Neuronal stem cell (in vitro differentiated cells): ENCODE measurements around the gene NGEF.

Experiments used
- DNase-seq: peaks from one replicate; pipeline ENCODE4 v3.0.0-alpha.2; 2013; ENCODE audit warnings: low spot score
- H2AFZ ChIP-seq: one replicate; pipeline ENCODE4 v1.6.1; 2013; ENCODE audit warnings: mild to moderate bottlenecking, low read length, inconsistent platforms
- H2AK5ac ChIP-seq: 2 replicates; pipeline ENCODE4 v1.6.1; 2013; ENCODE audit warnings: low read depth, mild to moderate bottlenecking, inconsistent platforms, low read length, moderate library complexity, mixed read lengths
- H2BK120ac ChIP-seq: 2 replicates; pipeline ENCODE4 v1.6.1; 2013; ENCODE audit warnings: low read depth, mild to moderate bottlenecking, inconsistent platforms, low read length, moderate library complexity, mixed read lengths
- H2BK12ac ChIP-seq: one replicate; pipeline ENCODE4 v1.6.1; 2013; ENCODE audit warnings: low read length, inconsistent platforms
- H2BK15ac ChIP-seq: 2 replicates; pipeline ENCODE4 v1.6.1; 2013; ENCODE audit warnings: mild to moderate bottlenecking, low read length, inconsistent platforms, mixed read lengths
- H2BK5ac ChIP-seq: one replicate; pipeline ENCODE4 v1.6.1; 2013; ENCODE audit warnings: inconsistent platforms, mild to moderate bottlenecking, low read length, moderate library complexity
- H3K14ac ChIP-seq: one replicate; pipeline ENCODE4 v1.6.1; 2013; ENCODE audit warnings: low read length, inconsistent platforms
- H3K18ac ChIP-seq: 2 replicates; pipeline ENCODE4 v1.6.1; 2013; ENCODE audit warnings: low read length, inconsistent platforms
- H3K23ac ChIP-seq: 2 replicates; pipeline ENCODE4 v1.6.1; 2013; ENCODE audit warnings: low read depth, mild to moderate bottlenecking, mixed read lengths, low read length, inconsistent platforms; ENCODE audit not compliant: poor library complexity
- H3K27ac ChIP-seq: replicated peaks from 3 replicates; pipeline ENCODE4 v1.5.1; 2013; ENCODE audit warnings: low read length, inconsistent platforms
- H3K27me3 ChIP-seq, 3 experiments: 2 replicates each; pipeline ENCODE4 v1.6.1; 2013; ENCODE audit warnings: low read length in 3 of 3, mild to moderate bottlenecking in 2 of 3, inconsistent platforms in 1 of 3, low read depth in 1 of 3, mixed read lengths in 1 of 3, moderate library complexity in 1 of 3; ENCODE audit not compliant: control insufficient read depth in 3 of 3, insufficient read depth in 3 of 3
- H3K36me3 ChIP-seq, 2 donors: replicated peaks in 1 of 2; 2 replicates each; pipeline ENCODE4 v1.6.1; 2013; ENCODE audit warnings: low read length in 2 of 2; ENCODE audit not compliant: control insufficient read depth in 2 of 2, insufficient read depth in 2 of 2
- H3K4ac ChIP-seq: 2 replicates; pipeline ENCODE4 v1.6.1; 2013; ENCODE audit warnings: inconsistent platforms, mild to moderate bottlenecking, low read length, moderate library complexity
- H3K4me1 ChIP-seq, 2 donors: 1 replicate in 1 of 2; 2 replicates in 1 of 2; pipeline ENCODE4 v1.6.1; 2013; ENCODE audit warnings: low read length in 2 of 2, low read depth in 1 of 2; ENCODE audit not compliant: control insufficient read depth in 2 of 2, insufficient read depth in 1 of 2
- H3K4me2 ChIP-seq: one replicate; pipeline ENCODE4 v1.6.1; 2013; ENCODE audit warnings: mild to moderate bottlenecking, low read length, inconsistent platforms; ENCODE audit not compliant: insufficient read depth, poor library complexity, severe bottlenecking
- H3K4me3 ChIP-seq, 2 donors: 2 replicates each; pipeline ENCODE4 v1.5.1; 2013; ENCODE audit warnings: low read length in 2 of 2, mild to moderate bottlenecking in 2 of 2, inconsistent platforms in 1 of 2, moderate library complexity in 1 of 2
- H3K79me1 ChIP-seq: one replicate; pipeline ENCODE4 v1.6.1; 2013; ENCODE audit warnings: low read depth, mild to moderate bottlenecking, inconsistent platforms, low read length, moderate library complexity
- H3K9ac ChIP-seq: one replicate; pipeline ENCODE4 v1.6.1; 2013; ENCODE audit warnings: mild to moderate bottlenecking, low read depth, low read length, inconsistent platforms; ENCODE audit not compliant: poor library complexity
- H3K9me3 ChIP-seq, 2 donors: replicated peaks in 1 of 2; 2 replicates each; pipeline versions ENCODE3 to v1.6.1; 2013; ENCODE audit warnings: low read length in 2 of 2, mild to moderate bottlenecking in 2 of 2, inconsistent platforms in 1 of 2, low read depth in 1 of 2, mixed read lengths in 1 of 2, moderate library complexity in 1 of 2; ENCODE audit not compliant: control insufficient read depth in 2 of 2, insufficient read depth in 1 of 2
- H4K8ac ChIP-seq: one replicate; pipeline ENCODE4 v1.6.1; 2013; ENCODE audit warnings: low read depth, mild to moderate bottlenecking, inconsistent platforms, low read length, moderate library complexity
- H4K91ac ChIP-seq: one replicate; pipeline ENCODE4 v1.6.1; 2013; ENCODE audit warnings: low read length, low read depth, mild to moderate bottlenecking, inconsistent platforms; ENCODE audit not compliant: poor library complexity
- WGBS, 2 donors: extraction: QIAGEN DNeasy Blood & Tissue Kit; methylation state at CpG; one replicate each; pipeline ENCODE4 v1.1.7; 2013; ENCODE audit warnings: missing lambda C conversion rate in 2 of 2, mixed read lengths in 1 of 2; ENCODE audit not compliant: insufficient read length in 2 of 2, insufficient replicate concordance in 1 of 2; ENCODE audit errors: extremely low coverage in 2 of 2; 5-methylcytosine and 5-hydroxymethylcytosine counted together

NGEF gene

GRCh38 chr2:232979871-232980461 is 33.1 kb downstream of the NGEF start:
- H2BK5ac ChIP-seq = no peak overlapping the region
- H3K18ac ChIP-seq = no peak overlapping the region
- no peaks in the 10 kb centered on the region for H3K9me3 ChIP-seq
- no peak overlapping the region for H3K4me2 ChIP-seq
- H3K9ac ChIP-seq = no peak overlapping the region
- H3K4me3 ChIP-seq = no peak overlapping the region
- H3K27me3 ChIP-seq = peaks cover 0 to 13% (median 0%) of the 10 kb centered on the region in 3 experiments
- no peak overlapping the region for H2BK12ac ChIP-seq
- no peak overlapping the region for H2AK5ac ChIP-seq
- no peak overlapping the region for H3K27ac ChIP-seq
- no peaks in the 10 kb centered on the region for H3K36me3 ChIP-seq
- H3K23ac ChIP-seq = no peak overlapping the region
- no peak overlapping the region for H4K8ac ChIP-seq
- no peak overlapping the region for H2AFZ ChIP-seq
- no peak overlapping the region for H3K14ac ChIP-seq
- no peak overlapping the region for H3K4ac ChIP-seq
- H2BK15ac ChIP-seq = no peak overlapping the region
- H4K91ac ChIP-seq = no peak overlapping the region
- H2BK120ac ChIP-seq = no peak overlapping the region
- H3K79me1 ChIP-seq = no peaks in the 10 kb centered on the region
- no CpG with 5 or more reads among the region's 7 CpGs for WGBS, 2 donors
- DNase-seq = no peak
- H3K4me1 ChIP-seq = peaks cover 0 to 5% of the 10 kb centered on the region in 2 donors

DNA sequence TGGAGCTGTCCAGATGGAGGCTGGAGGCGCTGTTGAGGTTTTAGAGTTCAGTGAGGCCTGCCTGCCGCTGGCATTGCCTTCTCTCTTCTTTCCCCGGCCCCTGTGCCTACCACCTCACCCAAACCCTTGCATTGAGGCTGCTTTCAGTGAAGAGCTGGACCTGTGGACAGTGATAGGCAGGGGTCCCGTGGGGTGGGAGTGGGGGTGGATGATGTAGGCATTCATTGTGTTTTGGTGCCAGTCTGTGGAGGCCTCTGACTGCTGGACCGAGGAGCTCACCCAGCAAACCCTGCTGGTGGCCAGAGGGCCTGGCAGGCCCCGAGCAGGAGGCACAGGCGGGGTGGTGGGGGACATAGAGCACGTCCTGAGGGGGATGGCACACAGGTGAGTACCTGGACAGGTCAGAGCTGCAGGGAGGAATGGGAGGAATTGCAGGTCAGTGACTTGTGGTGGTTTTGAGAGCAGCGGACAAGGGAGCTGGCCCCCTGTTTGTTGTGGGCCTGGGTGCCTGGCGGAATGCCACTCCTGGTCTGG is 35.6 kb downstream of the NGEF start:
- H2BK120ac ChIP-seq = no peak overlapping the region
- no peak overlapping the region for H3K27ac ChIP-seq
- WGBS, 2 donors = no CpG with 5 or more reads among the region's 10 CpGs
- H3K4me1 ChIP-seq = peaks cover 0 to 3% of the 10 kb centered on the region in 2 donors
- H2BK15ac ChIP-seq = no peak overlapping the region
- no peak overlapping the region for H2AFZ ChIP-seq
- peaks cover 0 to 3% of the 10 kb centered on the region in 2 donors for H3K9me3 ChIP-seq
- H3K4me3 ChIP-seq = no peak overlapping the region
- H4K91ac ChIP-seq = no peak overlapping the region
- no peak overlapping the region for H2BK12ac ChIP-seq
- DNase-seq = no peak
- no peak overlapping the region for H3K18ac ChIP-seq
- no peaks in the 10 kb centered on the region for H3K79me1 ChIP-seq
- H3K14ac ChIP-seq = peak overlapping the region; percentile 9
- H4K8ac ChIP-seq = no peak overlapping the region
- peaks cover 0 to 13% (median 0%) of the 10 kb centered on the region in 3 experiments for H3K27me3 ChIP-seq
- no peak overlapping the region for H2BK5ac ChIP-seq
- peak overlapping the region; percentile 80 for H2AK5ac ChIP-seq
- no peak overlapping the region for H3K9ac ChIP-seq
- H3K4me2 ChIP-seq = no peak overlapping the region
- H3K23ac ChIP-seq = no peak overlapping the region
- H3K4ac ChIP-seq = no peak overlapping the region
- H3K36me3 ChIP-seq = no peaks in the 10 kb centered on the region

GRCh38 chr2:232976666-232977437 is 36.2 kb downstream of the NGEF start:
- no peak for DNase-seq
- Histone ChIP-seq H3K4me3 (no peak overlapping the region), H4K8ac (no peak overlapping the region), H3K27ac (no peak overlapping the region), H2BK15ac (no peak overlapping the region), H3K23ac (no peak overlapping the region), H3K4ac (no peak overlapping the region), H3K9me3 (peaks cover 0 to 3% of the 10 kb centered on the region in 2 donors), H3K4me1 (peaks cover 0 to 3% of the 10 kb centered on the region in 2 donors), H3K14ac (no peak overlapping the region), H3K79me1 (no peaks in the 10 kb centered on the region), H3K18ac (no peak overlapping the region), H3K27me3 (peaks cover 0 to 13% (median 0%) of the 10 kb centered on the region in 3 experiments), H2BK120ac (no peak overlapping the region), H4K91ac (no peak overlapping the region), H3K4me2 (no peak overlapping the region), H2BK5ac (no peak overlapping the region), H2AK5ac (no peak overlapping the region), H2AFZ (no peak overlapping the region), H3K36me3 (no peaks in the 10 kb centered on the region), H3K9ac (no peak overlapping the region), H2BK12ac (no peak overlapping the region)
- WGBS, 2 donors = no CpG with 5 or more reads among the region's 20 CpGs

GRCh38 chr2:232976176-232976575 is 36.9 kb downstream of the NGEF start:
- no peak overlapping the region for H2BK12ac ChIP-seq
- H3K79me1 ChIP-seq = no peaks in the 10 kb centered on the region
- no peak overlapping the region for H4K91ac ChIP-seq
- no peak overlapping the region for H3K18ac ChIP-seq
- no peak overlapping the region for H3K23ac ChIP-seq
- H2BK5ac ChIP-seq = no peak overlapping the region
- H3K27ac ChIP-seq = no peak overlapping the region
- H2AK5ac ChIP-seq = no peak overlapping the region
- H3K9me3 ChIP-seq = peaks cover 0 to 3% of the 10 kb centered on the region in 2 donors
- H3K4me1 ChIP-seq = peaks cover 0 to 3% of the 10 kb centered on the region in 2 donors
- H3K9ac ChIP-seq = no peak overlapping the region
- no peak overlapping the region for H2AFZ ChIP-seq
- H2BK120ac ChIP-seq = no peak overlapping the region
- H3K4ac ChIP-seq = no peak overlapping the region
- H3K14ac ChIP-seq = no peak overlapping the region
- no peak overlapping the region for H4K8ac ChIP-seq
- no peaks in the 10 kb centered on the region for H3K36me3 ChIP-seq
- no peak overlapping the region for H2BK15ac ChIP-seq
- H3K27me3 ChIP-seq = peaks cover 0 to 13% (median 0%) of the 10 kb centered on the region in 3 experiments
- no peak overlapping the region for H3K4me2 ChIP-seq
- H3K4me3 ChIP-seq = no peak overlapping the region
- no CpG with 5 or more reads among the region's 4 CpGs for whole genome bisulfite sequencing, 2 donors
- no peak for DNase-seq
